ENCODE measurements around the gene PAM.

PAM gene

DNA sequence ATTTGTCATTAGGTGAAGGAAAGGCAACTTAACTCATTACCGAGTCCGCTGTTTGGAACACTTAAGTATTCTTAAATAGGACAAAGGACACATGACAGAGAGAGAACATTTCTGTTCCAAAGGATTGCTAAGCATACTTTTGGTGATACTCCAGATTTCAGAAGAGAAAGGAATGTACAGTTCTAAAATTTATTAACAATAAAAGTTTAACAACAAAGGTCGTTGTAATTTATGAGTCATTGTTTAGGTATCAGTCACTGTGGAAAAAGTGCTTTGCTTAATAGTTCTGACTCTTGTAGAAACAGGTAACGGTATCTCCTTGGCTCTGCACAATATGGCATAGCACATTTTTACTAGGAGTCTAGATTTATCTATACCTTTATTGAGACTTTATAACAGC lies 36.3 kb upstream of the PAM start:
- no peak overlapping the region for H3K4me3 ChIP-seq (ENCODE audit: low read depth, low read length)
- in situ Hi-C loops (cut with HindIII; ENCODE audit: low sequenced_read_pairs), result no loop called here
- no peak for DNase-seq (ENCODE audit: low read depth, low spot score)
- TF ChIP-seq CTCF (IDR thresholded peaks at IDR 0.05; ENCODE audit: low read depth, low read length), result no peak

DNA sequence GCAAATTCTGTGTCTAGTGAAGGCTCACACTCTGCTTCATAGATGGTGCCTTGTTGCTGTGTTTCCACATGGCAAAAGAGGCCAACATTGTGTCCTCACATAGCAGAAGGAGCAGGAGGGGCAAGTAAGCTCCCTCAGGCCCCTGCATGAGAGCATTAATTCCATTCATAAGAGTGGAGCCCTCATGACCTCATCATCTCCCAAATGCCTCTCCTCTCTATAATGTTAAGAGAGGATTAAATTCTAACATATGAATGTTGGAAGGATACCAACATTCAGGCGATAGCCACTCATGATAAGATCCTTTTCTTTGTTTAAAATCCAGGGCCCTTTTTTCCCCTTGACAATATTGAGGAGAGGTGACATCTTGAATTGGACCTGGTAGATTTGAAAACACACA lies 35.2 kb upstream of the PAM start:
- TF ChIP-seq CTCF (IDR thresholded peaks at IDR 0.05; ENCODE audit: low read depth, low read length), result no peak
- H3K4me3 ChIP-seq (ENCODE audit: low read depth, low read length), result no peak overlapping the region
- in situ Hi-C loops (cut with HindIII; ENCODE audit: low sequenced_read_pairs), result no loop called here
- DNase-seq (ENCODE audit: low read depth, low spot score), result no peak

GRCh38 chr5:102720969-102721368 lies 34.1 kb upstream of the PAM start:
- in situ Hi-C loops (cut with HindIII; ENCODE audit: low sequenced_read_pairs), result no loop called here
- no peak for DNase-seq (ENCODE audit: low read depth, low spot score)
- no peak for TF ChIP-seq CTCF (IDR thresholded peaks at IDR 0.05; ENCODE audit: low read depth, low read length)
- no peak overlapping the region for H3K4me3 ChIP-seq (ENCODE audit: low read depth, low read length)

GRCh38 chr5:102722931-102723330 lies 32.2 kb upstream of the PAM start:
- no peak for TF ChIP-seq CTCF (IDR thresholded peaks at IDR 0.05; ENCODE audit: low read depth, low read length)
- peak; percentile 34 for DNase-seq (ENCODE audit: low read depth, low spot score)
- H3K4me3 ChIP-seq (ENCODE audit: low read depth, low read length), result no peak overlapping the region
- in situ Hi-C loops (cut with HindIII; ENCODE audit: low sequenced_read_pairs), result no loop called here

GRCh38 chr5:102731693-102732092 lies 23.4 kb upstream of the PAM start:
- in situ Hi-C loops (cut with HindIII; ENCODE audit: low sequenced_read_pairs), result no loop called here
- TF ChIP-seq CTCF (IDR thresholded peaks at IDR 0.05; ENCODE audit: low read depth, low read length), result no peak
- no peak for DNase-seq (ENCODE audit: low read depth, low spot score)
- no peak overlapping the region for H3K4me3 ChIP-seq (ENCODE audit: low read depth, low read length)

DNA sequence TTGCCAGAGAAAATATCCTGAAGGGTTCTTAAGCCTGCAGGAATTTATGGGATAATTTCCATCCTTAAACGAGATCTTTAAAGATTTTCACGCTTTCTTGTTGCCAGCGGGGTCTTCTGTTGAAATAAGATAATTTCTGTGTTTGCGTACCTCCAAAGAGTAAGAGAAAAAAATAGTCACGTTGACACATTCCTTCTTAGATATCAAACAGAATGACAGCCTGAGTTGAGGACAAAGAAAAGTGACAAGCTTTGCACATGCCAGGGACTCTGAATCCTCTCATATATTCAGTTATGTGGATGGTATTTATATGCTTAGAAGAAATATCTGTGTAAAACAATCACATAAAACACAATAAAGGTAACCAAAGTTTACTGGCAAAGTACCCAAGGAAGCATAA lies 21.6 kb upstream of the PAM start:
- in situ Hi-C loops (cut with HindIII; ENCODE audit: low sequenced_read_pairs), result no loop called here
- TF ChIP-seq CTCF (IDR thresholded peaks at IDR 0.05; ENCODE audit: low read depth, low read length), result no peak

DNA sequence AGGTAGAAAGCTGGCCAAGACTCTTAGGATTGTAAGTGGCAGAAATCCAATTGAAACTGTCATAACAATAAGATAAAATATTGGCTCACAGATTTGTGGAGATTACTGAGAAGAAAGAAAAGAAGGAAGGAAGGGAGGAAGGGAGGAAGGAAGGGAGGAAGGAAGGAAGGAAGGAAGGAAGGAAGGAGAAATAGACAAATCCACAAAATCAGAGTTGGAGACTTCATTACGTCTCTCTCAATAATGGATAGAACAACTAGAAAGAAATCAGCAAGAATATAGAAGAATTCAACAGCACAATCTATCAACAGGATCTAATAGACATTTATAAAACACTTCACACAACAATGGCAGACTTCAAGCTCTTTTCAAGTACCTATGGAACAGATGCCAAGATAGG lies 17.9 kb upstream of the PAM start:
- no peak for DNase-seq (ENCODE audit: low read depth, low spot score)
- H3K4me3 ChIP-seq (ENCODE audit: low read depth, low read length), result no peak overlapping the region
- in situ Hi-C loops (cut with HindIII; ENCODE audit: low sequenced_read_pairs), result no loop called here
- TF ChIP-seq CTCF (IDR thresholded peaks at IDR 0.05; ENCODE audit: low read depth, low read length), result no peak

More for the DNA sequence above, 21.6 kb upstream of the PAM start:
- no peak overlapping the region for H3K4me3 ChIP-seq (ENCODE audit: low read depth, low read length)
- no peak for DNase-seq (ENCODE audit: low read depth, low spot score)
